PFSK-1 (cell line): ENCODE measurements around the gene CPN1.

Experiments
- POLR2AphosphoS5 ChIP-seq: IDR thresholded peaks from 2 replicates; pipeline ENCODE4 v1.6.1; 2012; ENCODE audit warnings: low read depth, mild to moderate bottlenecking, control low read depth, low read length, moderate library complexity
- REST ChIP-seq, 2 experiments: IDR thresholded peaks; 2 replicates each; pipeline versions ENCODE4 v1.6.1 to v1.8.0; 2011 to 2012; ENCODE audit warnings: low read depth in 2 of 2, low read length in 2 of 2, control low read depth in 1 of 2, inconsistent platforms in 1 of 2, mild to moderate bottlenecking in 1 of 2, moderate library complexity in 1 of 2; ENCODE audit not compliant: insufficient read depth in 1 of 2
- SIN3A ChIP-seq: IDR thresholded peaks from 2 replicates; pipeline ENCODE4 v1.6.1; 2012; ENCODE audit warnings: mild to moderate bottlenecking, low read length, moderate library complexity, borderline replicate concordance; ENCODE audit not compliant: insufficient read depth
- TAF1 ChIP-seq: IDR thresholded peaks from 2 replicates; pipeline ENCODE4 v1.6.1; 2012; ENCODE audit warnings: low read length, control low read depth, borderline replicate concordance; ENCODE audit not compliant: insufficient read depth

- TF ChIP-seq POLR2AphosphoS5 (no peak), TAF1 (no peak), REST (IDR thresholded peaks at IDR 0.05; ENCODE audit: insufficient read depth in 1 of 2, low read depth in 2 of 2, low read length in 2 of 2) (no peak), SIN3A (no peak)
Observed at GRCh38 chr10:100038561-100039071, 43.1 kb downstream of the CPN1 start.
